Measurements from ENCODE around the gene GRHL1.

- TF ChIP-seq, protein P1, sequence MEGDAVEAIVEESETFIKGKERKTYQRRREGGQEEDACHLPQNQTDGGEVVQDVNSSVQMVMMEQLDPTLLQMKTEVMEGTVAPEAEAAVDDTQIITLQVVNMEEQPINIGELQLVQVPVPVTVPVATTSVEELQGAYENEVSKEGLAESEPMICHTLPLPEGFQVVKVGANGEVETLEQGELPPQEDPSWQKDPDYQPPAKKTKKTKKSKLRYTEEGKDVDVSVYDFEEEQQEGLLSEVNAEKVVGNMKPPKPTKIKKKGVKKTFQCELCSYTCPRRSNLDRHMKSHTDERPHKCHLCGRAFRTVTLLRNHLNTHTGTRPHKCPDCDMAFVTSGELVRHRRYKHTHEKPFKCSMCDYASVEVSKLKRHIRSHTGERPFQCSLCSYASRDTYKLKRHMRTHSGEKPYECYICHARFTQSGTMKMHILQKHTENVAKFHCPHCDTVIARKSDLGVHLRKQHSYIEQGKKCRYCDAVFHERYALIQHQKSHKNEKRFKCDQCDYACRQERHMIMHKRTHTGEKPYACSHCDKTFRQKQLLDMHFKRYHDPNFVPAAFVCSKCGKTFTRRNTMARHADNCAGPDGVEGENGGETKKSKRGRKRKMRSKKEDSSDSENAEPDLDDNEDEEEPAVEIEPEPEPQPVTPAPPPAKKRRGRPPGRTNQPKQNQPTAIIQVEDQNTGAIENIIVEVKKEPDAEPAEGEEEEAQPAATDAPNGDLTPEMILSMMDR (optimal IDR thresholded peaks at IDR 0.05 in 1 of 3, IDR thresholded peaks at IDR 0.05 in 1 of 3, conservative IDR thresholded peaks at IDR 0.05 in 1 of 3; ENCODE audit: extremely low read depth in 1 of 3, insufficient read depth in 2 of 3, low read length in 3 of 3), result no peak
- TF ChIP-seq EZH2 (IDR thresholded peaks at IDR 0.05; ENCODE audit: low read length), result no peak
Measured at GRCh38 chr2:10038716-10039115, 87.2 kb downstream of the GRHL1 start.
